Astrocyte (in vitro differentiated cells and primary cell): ENCODE results near the gene COL19A1. TPM values are rescaled to one million over a fixed set of nuclear protein-coding genes. Genes with fewer than 3 reads are reported as not detected.

Experiments
- DNase-seq: peaks from one replicate; pipeline ENCODE4 v3.0.0-alpha.2; 2010; ENCODE audit warnings: low read depth
- FAIRE-seq: peaks from 2 replicates; lab custom pipeline; 2011; peaks lifted over from hg19 to GRCh38; lab: Jason Lieb, UNC
- H2AFZ ChIP-seq: 2 replicates; pipeline ENCODE4 v1.6.0; 2012; ENCODE audit warnings: low read depth, low read length, inconsistent platforms
- H3K27ac ChIP-seq: 2 replicates; pipeline ENCODE4 v1.5.1; 2011; ENCODE audit warnings: low read depth, low read length, inconsistent platforms
- H3K27me3 ChIP-seq: 2 replicates; pipeline ENCODE4 v1.6.0; 2011; ENCODE audit warnings: low read length, inconsistent platforms; ENCODE audit not compliant: insufficient read depth
- H3K36me3 ChIP-seq: 2 replicates; pipeline ENCODE4 v1.5.1; 2011; ENCODE audit warnings: low read length, inconsistent platforms; ENCODE audit not compliant: insufficient read depth
- H3K4me1 ChIP-seq: 2 replicates; pipeline ENCODE4 v1.5.1; 2011; ENCODE audit warnings: low read length, inconsistent platforms; ENCODE audit not compliant: insufficient read depth
- H3K4me2 ChIP-seq: 2 replicates; pipeline ENCODE4 v1.6.0; 2012; ENCODE audit warnings: low read length, inconsistent platforms
- H3K4me3 ChIP-seq: 2 replicates; pipeline ENCODE4 v1.5.1; 2011; ENCODE audit warnings: low read depth, mild to moderate bottlenecking, low read length, inconsistent platforms; ENCODE audit not compliant: insufficient read depth
- H3K79me2 ChIP-seq: 2 replicates; pipeline ENCODE4 v1.6.0; 2012; ENCODE audit warnings: mild to moderate bottlenecking, low read length, inconsistent platforms; ENCODE audit not compliant: insufficient read depth
- H3K9ac ChIP-seq: 2 replicates; pipeline ENCODE4 v1.6.0; 2012; ENCODE audit warnings: mild to moderate bottlenecking, low read length, inconsistent platforms
- H3K9me3 ChIP-seq: 2 replicates; pipeline ENCODE4 v1.5.1; 2012; ENCODE audit warnings: low read depth, mild to moderate bottlenecking, low read length, inconsistent platforms; ENCODE audit not compliant: insufficient read depth
- H4K20me1 ChIP-seq: 2 replicates; pipeline ENCODE4 v1.6.0; 2012; ENCODE audit warnings: low read length, inconsistent platforms; ENCODE audit not compliant: insufficient read depth
- H3K27ac Mint-ChIP-seq: one replicate; pipeline ENCODE4 v1.8.0; 2021; ENCODE audit warnings: mild to moderate bottlenecking, mixed read lengths; ENCODE audit not compliant: unreplicated experiment
- H3K27me3 Mint-ChIP-seq: one replicate; pipeline ENCODE4 v1.8.0; 2021; ENCODE audit warnings: low read depth, mixed read lengths; ENCODE audit not compliant: unreplicated experiment
- H3K36me3 Mint-ChIP-seq: one replicate; pipeline ENCODE4 v1.8.0; 2021; ENCODE audit warnings: low read depth, mixed read lengths; ENCODE audit not compliant: unreplicated experiment
- H3K4me1 Mint-ChIP-seq: one replicate; pipeline ENCODE4 v1.8.0; 2021; ENCODE audit warnings: low read depth, mixed read lengths; ENCODE audit not compliant: unreplicated experiment
- H3K4me3 Mint-ChIP-seq: one replicate; pipeline ENCODE4 v1.8.0; 2021; ENCODE audit warnings: mild to moderate bottlenecking, moderate library complexity, mixed read lengths; ENCODE audit not compliant: unreplicated experiment
- H3K9me3 Mint-ChIP-seq: one replicate; pipeline ENCODE4 v1.8.0; 2021; ENCODE audit warnings: mild to moderate bottlenecking, mixed read lengths; ENCODE audit not compliant: unreplicated experiment
- CTCF ChIP-seq: IDR thresholded peaks from 2 replicates; pipeline ENCODE4 v1.5.1; 2011; ENCODE audit warnings: low read depth, mild to moderate bottlenecking, inconsistent platforms, low read length, moderate library complexity; ENCODE audit not compliant: insufficient read depth
- EZH2 ChIP-seq: IDR thresholded peaks from 2 replicates; pipeline ENCODE4 v1.6.1; 2012; ENCODE audit warnings: mild to moderate bottlenecking, low read length, inconsistent platforms; ENCODE audit not compliant: insufficient read depth
- total RNA-seq: library from RNA; stranded (reverse); gene quantifications from 2 replicates; pipeline ENCODE4 v1.2.1, GENCODE V29; 2021

COL19A1 gene
- total RNA-seq, 1 donor from 2014 or later = 0.18 TPM

DNA sequence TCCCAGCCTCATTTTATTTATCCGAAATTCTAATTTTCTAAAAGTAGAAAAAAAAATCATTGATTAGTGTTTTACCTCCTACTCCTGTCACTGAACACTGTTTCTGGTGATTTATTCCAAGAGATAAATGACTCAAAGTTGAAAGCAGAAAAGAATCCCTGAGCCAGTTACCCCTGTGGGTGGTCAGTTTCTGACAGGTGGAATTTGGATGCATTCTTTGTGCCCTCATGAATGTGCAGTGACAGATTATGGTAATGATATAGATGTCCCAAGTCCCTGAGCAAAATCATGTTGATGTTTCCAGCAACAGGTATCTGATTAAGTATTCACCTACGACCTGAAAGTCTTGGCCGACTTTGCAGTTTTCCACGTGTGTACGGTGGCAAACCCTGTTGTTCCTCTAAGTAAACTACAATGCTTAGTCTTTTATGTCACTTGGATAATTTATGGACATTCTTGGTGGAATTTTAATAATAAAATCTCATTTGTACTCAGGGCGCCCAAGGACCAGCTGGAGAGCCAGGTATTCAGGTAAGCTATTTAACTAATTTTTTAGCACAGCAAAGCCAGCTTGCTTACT is 282.9 kb downstream of the COL19A1 start:
- Histone ChIP-seq H2AFZ (no peak overlapping the region), H3K4me1 (no peaks in the 10 kb centered on the region), H3K9ac (no peak overlapping the region), H3K27me3 (no peaks in the 10 kb centered on the region), H3K4me3 (no peak overlapping the region), H3K79me2 (no peaks in the 10 kb centered on the region), H3K27ac (no peak overlapping the region), H4K20me1 (no peaks in the 10 kb centered on the region), H3K9me3 (no peaks in the 10 kb centered on the region), H3K36me3 (no peaks in the 10 kb centered on the region), H3K4me2 (no peak overlapping the region)
- TF ChIP-seq EZH2 = no peak
- no peak for TF ChIP-seq CTCF
- peaks cover 10% of the 10 kb centered on the region for H3K4me1 Mint-ChIP-seq
- no peaks in the 10 kb centered on the region for H3K27me3 Mint-ChIP-seq
- H3K4me3 Mint-ChIP-seq = no peak overlapping the region
- H3K9me3 Mint-ChIP-seq = no peaks in the 10 kb centered on the region
- H3K27ac Mint-ChIP-seq = no peak overlapping the region
- FAIRE-seq = no peak
- no peaks in the 10 kb centered on the region for H3K36me3 Mint-ChIP-seq
- DNase-seq = no peak

DNA sequence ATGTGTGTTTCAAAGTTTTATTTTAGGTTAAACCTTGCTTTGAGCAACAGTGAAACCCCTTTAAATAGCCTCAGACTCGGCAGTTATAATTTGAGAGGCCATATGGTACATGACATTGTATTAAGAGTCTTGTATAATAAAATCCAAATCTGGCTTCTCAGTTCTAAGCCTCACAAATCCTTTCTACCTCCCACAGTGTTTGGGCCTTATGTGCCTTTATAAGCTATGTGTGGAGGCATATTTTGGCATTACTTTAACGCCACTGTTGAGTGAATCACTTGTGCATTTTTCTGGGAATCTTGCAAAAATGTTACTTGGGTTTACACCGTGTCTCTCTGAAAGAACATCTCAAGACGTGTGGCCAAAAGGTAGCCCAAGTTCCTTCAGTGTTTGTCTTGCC is 284.2 kb downstream of the COL19A1 start:
- peaks cover 10% of the 10 kb centered on the region for H3K4me1 Mint-ChIP-seq

More for the DNA sequence above, 284.2 kb downstream of the COL19A1 start:
- no peaks in the 10 kb centered on the region for H3K36me3 Mint-ChIP-seq
- H3K27ac ChIP-seq = no peak overlapping the region
- no peak overlapping the region for H3K4me3 Mint-ChIP-seq
- no peak overlapping the region for H3K4me2 ChIP-seq
- no peak overlapping the region for H3K4me3 ChIP-seq
- no peaks in the 10 kb centered on the region for H3K9me3 Mint-ChIP-seq
- no peak for DNase-seq
- H4K20me1 ChIP-seq = no peaks in the 10 kb centered on the region
- TF ChIP-seq EZH2 (no peak), CTCF (no peak)
- H3K36me3 ChIP-seq = no peaks in the 10 kb centered on the region
- H3K9me3 ChIP-seq = no peaks in the 10 kb centered on the region
- H2AFZ ChIP-seq = no peak overlapping the region
- H3K79me2 ChIP-seq = no peaks in the 10 kb centered on the region
- H3K27ac Mint-ChIP-seq = no peak overlapping the region
- H3K9ac ChIP-seq = no peak overlapping the region
- no peaks in the 10 kb centered on the region for H3K27me3 Mint-ChIP-seq
- FAIRE-seq = no peak
- H3K4me1 ChIP-seq = no peaks in the 10 kb centered on the region
- no peaks in the 10 kb centered on the region for H3K27me3 ChIP-seq
